RWPE1 (cell line): ENCODE measurements around the gene ZNF225.
"Not testable (repeated sequence)": the region's sequence is repeated elsewhere in the genome, so short reads cannot be mapped to it uniquely, and the experiment has no call there.

Source experiments
- CTCF ChIA-PET: fragments of 350-600 bp; sonication (Branson Sonifier 250); formaldehyde crosslinking; extraction: SDS; loops from one replicate; lab custom pipeline; 2021; lab: Yijun Ruan, JAX
- POLR2A ChIA-PET: fragments of 400-600 bp; formaldehyde crosslinking; extraction: SDS; loops from one replicate; lab custom pipeline; 2020; ENCODE audit warnings: antibody characterized with exemption; ENCODE audit not compliant: low non-redundant PET; lab: Yijun Ruan, JAX
- DNase-seq: peaks from one replicate; pipeline ENCODE4 v3.0.0; 2012; ENCODE audit warnings: low spot score
- H3K27ac ChIP-seq: fragments of 450-650 bp; 2 replicates; pipeline ENCODE4 v1.5.1; 2017
- CTCF ChIP-seq: fragments of 450-650 bp; conservative IDR thresholded peaks from 2 replicates; pipeline ENCODE4 v1.5.1; 2017; ENCODE audit warnings: low read depth, mild to moderate bottlenecking

Gene ZNF225

GRCh38 chr19:44113784-44114390 lies 688 bp downstream of the ZNF225 start:
- DNase-seq = peak; percentile 11
- ChIA-PET POLR2A (no interaction called here), CTCF (no interaction called here)
- H3K27ac ChIP-seq = peak overlapping the region; percentile 78
- TF ChIP-seq CTCF = no peak

GRCh38 chr19:44121162-44121561 lies 8.0 kb downstream of the ZNF225 start:
- POLR2A ChIA-PET = not testable (repeated sequence)

GRCh38 chr19:44131955-44132354 lies 18.8 kb downstream of the ZNF225 start:
- ChIA-PET CTCF (no interaction called here), POLR2A (no interaction called here)
- H3K27ac ChIP-seq = no peak overlapping the region
- DNase-seq = no peak
- TF ChIP-seq CTCF = no peak

More at GRCh38 chr19:44121162-44121561, 8.0 kb downstream of the ZNF225 start:
- not testable (repeated sequence) for DNase-seq, H3K27ac ChIP-seq
- CTCF ChIA-PET = interaction anchor here (0.9 kb wide), 1 partner anchor 450 kb away, joined by 3 read pairs; no protein-coding TSS in a partner anchor

GRCh38 chr19:44141191-44142058 lies 28.2 kb downstream of the ZNF225 start, which contains the start of gene ZNF234:
Gene ZNF234 (plus strand): TSS chr19:44141554. CDS start chr19:44144633, 3,079 bp downstream.
- CTCF ChIA-PET = interaction anchor here (1.0 kb wide), 1 partner anchor 46 kb away, joined by 3 read pairs; no protein-coding TSS in a partner anchor
- DNase-seq = peak; percentile 86
- peak within 1 kb of the TSS; percentile 67 for H3K27ac ChIP-seq
- POLR2A ChIA-PET = no interaction called here
- no peak for TF ChIP-seq CTCF

- TF ChIP-seq CTCF = no peak
- no peak for DNase-seq
- H3K27ac ChIP-seq = peak overlapping the region; percentile 67
- CTCF ChIA-PET = interaction anchor here (1.0 kb wide), 1 partner anchor 47 kb away, joined by 3 read pairs; no protein-coding TSS in a partner anchor
- POLR2A ChIA-PET = no interaction called here
Observed at GRCh38 chr19:44142059-44142433, 28.8 kb downstream of the ZNF225 start.

GRCh38 chr19:44149776-44150175 lies 36.6 kb downstream of the ZNF225 start:
- H3K27ac ChIP-seq = no peak overlapping the region
- DNase-seq = no peak
- CTCF ChIA-PET = interaction anchor here (0.6 kb wide), 1 partner anchor 55 kb away, joined by 3 read pairs; no protein-coding TSS in a partner anchor
- TF ChIP-seq CTCF = no peak
- POLR2A ChIA-PET = interaction anchor here (0.6 kb wide), 1 partner anchor 493 kb away, joined by 3 read pairs; no protein-coding TSS in a partner anchor
